ENCODE data around the gene PHACTR3. TPM values are rescaled to one million over a fixed set of nuclear protein-coding genes. Genes with fewer than 3 reads are reported as not detected.

The PHACTR3 gene
- total and polyA plus RNA-seq, 2 donors (not counting 3 experiments of a cell fraction or from before 2014, with no cell fraction given) = not detected

DNA sequence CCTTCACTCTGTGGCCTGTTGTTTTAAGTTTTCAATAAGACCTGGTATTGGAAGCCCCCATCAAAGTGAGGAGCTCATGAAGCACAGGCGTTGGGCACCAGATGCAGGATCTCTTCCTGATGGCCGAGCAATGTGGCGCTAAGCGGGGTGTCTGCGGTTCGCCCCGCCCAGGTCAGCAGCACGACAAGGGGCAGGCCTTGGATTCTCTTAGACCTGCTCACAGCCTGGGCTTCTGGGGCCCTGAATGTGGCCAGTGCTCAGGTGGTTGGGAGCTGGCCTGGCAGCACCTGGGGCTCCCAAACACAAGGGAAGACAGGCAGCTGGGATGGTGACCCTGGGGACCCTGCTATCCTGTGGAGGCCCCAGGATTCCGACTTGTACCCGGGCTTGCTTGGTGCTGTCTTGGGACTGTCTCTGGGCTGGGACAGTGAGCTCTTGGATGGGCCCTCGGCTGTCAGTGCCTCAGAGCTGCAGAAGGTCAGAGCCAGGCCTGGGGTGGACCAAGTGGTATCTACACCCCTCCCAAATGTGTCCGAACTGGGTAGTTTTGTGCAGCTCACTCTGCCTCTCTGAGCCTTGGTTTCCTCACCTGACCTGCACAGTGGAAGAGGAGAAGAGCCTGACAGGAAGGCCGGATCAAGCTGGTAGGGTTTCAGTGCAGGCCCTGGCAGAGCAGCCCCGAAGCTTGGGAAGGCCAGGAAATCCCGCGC, 69.1 kb downstream of the PHACTR3 start:
- no peak overlapping the region for H2AFZ ChIP-seq (ENCODE audit: low read depth, low read length)
- no peaks in the 10 kb centered on the region for H4K20me1 ChIP-seq (replicated peaks; ENCODE audit: control insufficient read depth, extremely low read depth, insufficient read depth, low read length)
- FAIRE-seq = no peak
- no peaks in the 10 kb centered on the region for H3K27me3 ChIP-seq (ENCODE audit: control insufficient read depth in 2 of 2, insufficient read depth in 2 of 2, low read length in 2 of 2)
- DNase-seq (ENCODE audit: low read depth, low spot score) = no peak
- BruUV-seq (replicated peaks) = no TSS peak
- no peak overlapping the region for H3K27ac ChIP-seq (ENCODE audit: insufficient read depth, low read depth, low read length)
- intact Hi-C loops (cut with micrococcal nuclease) = no loop called here
- H3K79me2 ChIP-seq (ENCODE audit: control insufficient read depth, insufficient read depth, low read length) = no peaks in the 10 kb centered on the region
- H3K4me3 ChIP-seq (replicated peaks in 1 of 3; ENCODE audit: insufficient read depth in 1 of 3, low read depth in 1 of 3, low read length in 3 of 3) = no peak overlapping the region
- TF ChIP-seq POLR2A (IDR thresholded peaks at IDR 0.05; ENCODE audit: low read depth, low read length) (no peak), MYC (IDR thresholded peaks at IDR 0.05; ENCODE audit: low read depth, low read length) (no peak), JUN (IDR thresholded peaks at IDR 0.05; ENCODE audit: borderline replicate concordance, insufficient read depth, insufficient read length, low read depth) (no peak), GATA2 (IDR thresholded peaks at IDR 0.05; ENCODE audit: insufficient read depth, insufficient read length, low read depth, low read length) (no peak), POLR2AphosphoS5 (IDR thresholded peaks at IDR 0.05; ENCODE audit: insufficient read depth, low read depth, low read length) (no peak), EZH2 (IDR thresholded peaks at IDR 0.05; ENCODE audit: borderline replicate concordance, low read depth, low read length, severe bottlenecking) (no peak), FOS (IDR thresholded peaks at IDR 0.05; ENCODE audit: borderline replicate concordance, insufficient read depth, low read length) (no peak)
- TF ChIP-seq, protein P1, sequence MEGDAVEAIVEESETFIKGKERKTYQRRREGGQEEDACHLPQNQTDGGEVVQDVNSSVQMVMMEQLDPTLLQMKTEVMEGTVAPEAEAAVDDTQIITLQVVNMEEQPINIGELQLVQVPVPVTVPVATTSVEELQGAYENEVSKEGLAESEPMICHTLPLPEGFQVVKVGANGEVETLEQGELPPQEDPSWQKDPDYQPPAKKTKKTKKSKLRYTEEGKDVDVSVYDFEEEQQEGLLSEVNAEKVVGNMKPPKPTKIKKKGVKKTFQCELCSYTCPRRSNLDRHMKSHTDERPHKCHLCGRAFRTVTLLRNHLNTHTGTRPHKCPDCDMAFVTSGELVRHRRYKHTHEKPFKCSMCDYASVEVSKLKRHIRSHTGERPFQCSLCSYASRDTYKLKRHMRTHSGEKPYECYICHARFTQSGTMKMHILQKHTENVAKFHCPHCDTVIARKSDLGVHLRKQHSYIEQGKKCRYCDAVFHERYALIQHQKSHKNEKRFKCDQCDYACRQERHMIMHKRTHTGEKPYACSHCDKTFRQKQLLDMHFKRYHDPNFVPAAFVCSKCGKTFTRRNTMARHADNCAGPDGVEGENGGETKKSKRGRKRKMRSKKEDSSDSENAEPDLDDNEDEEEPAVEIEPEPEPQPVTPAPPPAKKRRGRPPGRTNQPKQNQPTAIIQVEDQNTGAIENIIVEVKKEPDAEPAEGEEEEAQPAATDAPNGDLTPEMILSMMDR (IDR thresholded peaks at IDR 0.05; ENCODE audit: extremely low read depth in 1 of 2, insufficient read depth in 1 of 2, low read depth in 1 of 2, low read length in 2 of 2) = no peak
- TF ChIP-seq, protein P2, sequence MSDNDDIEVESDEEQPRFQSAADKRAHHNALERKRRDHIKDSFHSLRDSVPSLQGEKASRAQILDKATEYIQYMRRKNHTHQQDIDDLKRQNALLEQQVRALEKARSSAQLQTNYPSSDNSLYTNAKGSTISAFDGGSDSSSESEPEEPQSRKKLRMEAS (IDR thresholded peaks at IDR 0.05; ENCODE audit: insufficient read depth, insufficient read length) = no peak
- no peaks in the 10 kb centered on the region for H3K36me3 ChIP-seq (ENCODE audit: control insufficient read depth in 2 of 2, extremely low read depth in 1 of 2, insufficient read depth in 2 of 2, low read length in 2 of 2)
- CTCF ChIA-PET = no interaction called here
- peaks cover 3% of the 10 kb centered on the region for H3K9me3 ChIP-seq (replicated peaks; ENCODE audit: control insufficient read depth, insufficient read depth, low read length)
- dilution Hi-C loops (cut with MboI; ENCODE audit: extremely low pct_ligation_motif_present, low sequenced_read_pairs) = no loop called here
- no peak overlapping the region for H3K4me2 ChIP-seq (ENCODE audit: insufficient read depth, low read length)
- no peak overlapping the region for H3K9ac ChIP-seq (replicated peaks; ENCODE audit: extremely low read depth, insufficient read depth, low read length)
- POLR2A ChIA-PET = no interaction called here
- H3K9me1 ChIP-seq (replicated peaks; ENCODE audit: control insufficient read depth, extremely low read depth, insufficient read depth, low read length) = no peaks in the 10 kb centered on the region
- no peaks in the 10 kb centered on the region for H3K4me1 ChIP-seq (ENCODE audit: control insufficient read depth, extremely low read depth, insufficient read depth, low read length)
